G401.6 (cell line): ENCODE results near the gene EMD.

Experiments
- FAIRE-seq: peaks from 2 replicates; lab custom pipeline; 2012; peaks lifted over from hg19 to GRCh38; lab: Jason Lieb, UNC

Gene EMD

DNA sequence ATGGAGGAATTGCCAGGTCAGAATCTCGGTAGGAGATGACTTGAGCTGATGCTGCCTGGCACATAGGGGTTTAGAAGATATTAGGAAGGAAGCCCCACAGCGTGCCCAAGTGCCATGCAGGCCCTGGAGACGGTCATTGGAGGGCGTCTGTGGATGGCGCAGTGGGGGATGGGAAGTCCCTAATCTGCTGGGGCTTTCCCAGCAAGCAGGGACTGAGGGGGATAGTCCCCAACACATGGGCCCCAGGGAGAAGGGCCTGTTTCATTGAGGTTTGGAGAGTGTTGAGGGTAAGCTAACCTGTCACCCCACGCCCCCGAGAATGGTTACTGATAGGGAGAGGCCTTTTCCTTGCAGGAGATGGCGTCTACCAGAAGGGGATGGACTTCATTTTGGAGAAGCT is 40.1 kb downstream of the EMD start:
- no peak for FAIRE-seq

DNA sequence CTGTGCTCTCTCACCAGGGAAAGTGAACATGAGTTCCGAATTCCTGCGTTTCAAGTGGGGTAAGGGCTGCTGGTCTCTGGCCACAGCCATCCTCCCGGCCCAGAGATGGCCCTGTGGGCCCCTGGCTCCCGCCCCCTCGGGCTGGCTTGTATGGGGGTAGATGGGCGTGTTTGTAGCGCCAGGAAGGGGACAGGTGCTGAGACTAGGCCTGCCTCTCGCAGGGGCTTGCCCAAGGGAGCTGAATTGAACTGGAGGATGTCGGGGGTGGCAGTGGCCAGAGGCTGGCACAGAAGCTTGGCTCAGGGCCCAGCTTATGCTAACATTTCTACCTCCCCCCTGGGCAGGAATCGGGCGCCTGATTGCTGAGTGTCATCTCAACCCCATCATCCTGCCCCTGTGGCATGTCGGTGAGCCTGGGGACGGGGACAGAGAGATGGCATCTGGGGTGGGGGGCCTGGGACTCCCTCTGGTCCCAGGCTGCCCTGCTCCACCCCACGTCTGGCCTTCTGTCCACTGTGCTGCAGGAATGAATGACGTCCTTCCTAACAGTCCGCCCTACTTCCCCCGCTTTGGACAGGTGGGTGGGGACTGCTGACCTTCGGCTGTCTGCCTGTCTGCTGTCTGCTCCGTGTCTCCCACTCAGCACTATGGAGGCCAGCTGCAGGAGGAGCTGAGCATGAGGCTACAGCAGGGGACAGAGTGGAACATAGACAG is 40.8 kb downstream of the EMD start:
- FAIRE-seq: no peak

DNA sequence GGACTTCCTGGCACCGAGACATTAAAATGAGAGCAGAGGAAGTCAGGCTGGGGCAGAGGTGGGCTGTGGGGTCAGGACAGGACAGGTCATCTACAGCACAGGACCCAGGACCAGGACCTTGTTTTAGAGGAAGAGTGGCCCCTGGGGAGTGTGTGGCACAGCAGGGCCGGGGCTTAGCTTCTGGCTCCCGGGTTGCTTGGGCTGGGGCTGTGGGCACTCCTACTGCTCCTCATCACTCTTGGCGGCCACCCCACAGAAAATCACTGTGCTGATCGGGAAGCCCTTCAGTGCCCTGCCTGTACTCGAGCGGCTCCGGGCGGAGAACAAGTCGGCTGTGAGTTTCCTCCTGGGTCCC is 41.3 kb downstream of the EMD start:
- no peak for FAIRE-seq

DNA sequence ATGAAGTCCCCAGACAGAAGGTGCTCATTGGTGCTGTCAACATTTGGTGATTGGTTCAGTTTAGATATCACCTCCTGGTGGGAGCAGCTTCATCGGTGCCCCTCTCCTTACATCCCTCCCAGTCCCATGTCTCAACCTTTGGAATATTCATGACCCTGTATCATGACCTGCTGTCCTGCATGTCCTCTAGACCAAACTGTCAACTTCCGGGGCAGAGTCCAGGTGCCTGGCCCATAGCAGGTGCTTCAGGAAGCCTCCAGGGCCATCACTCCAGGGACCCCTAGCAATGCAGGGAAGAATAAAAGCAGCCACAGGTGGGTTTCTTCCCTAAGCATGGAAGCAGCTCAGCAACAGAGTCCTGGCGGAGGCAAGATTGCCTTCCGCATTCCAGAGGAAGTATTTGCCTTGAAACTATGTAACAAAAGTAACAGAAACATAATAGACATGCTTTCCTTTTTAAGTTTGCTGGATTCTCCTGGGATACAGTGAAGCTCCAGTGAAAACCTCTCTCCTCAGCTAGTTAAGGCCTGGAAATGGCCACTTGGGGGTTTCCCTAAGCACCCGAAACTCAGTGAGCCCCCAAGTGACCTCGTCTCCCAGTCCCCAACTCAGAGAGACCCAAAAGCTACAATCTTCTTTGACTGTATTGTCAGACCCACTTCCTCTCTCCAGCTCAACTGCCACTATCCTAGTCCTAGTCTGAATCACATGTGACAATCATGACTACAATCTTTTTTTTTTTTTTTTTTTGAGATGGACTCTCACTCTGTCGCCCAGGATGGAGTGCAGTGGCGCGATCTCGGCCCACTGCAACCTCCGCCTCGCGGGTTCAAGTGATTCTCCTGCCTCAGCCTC is 48.0 kb downstream of the EMD start:
- no peak for FAIRE-seq

DNA sequence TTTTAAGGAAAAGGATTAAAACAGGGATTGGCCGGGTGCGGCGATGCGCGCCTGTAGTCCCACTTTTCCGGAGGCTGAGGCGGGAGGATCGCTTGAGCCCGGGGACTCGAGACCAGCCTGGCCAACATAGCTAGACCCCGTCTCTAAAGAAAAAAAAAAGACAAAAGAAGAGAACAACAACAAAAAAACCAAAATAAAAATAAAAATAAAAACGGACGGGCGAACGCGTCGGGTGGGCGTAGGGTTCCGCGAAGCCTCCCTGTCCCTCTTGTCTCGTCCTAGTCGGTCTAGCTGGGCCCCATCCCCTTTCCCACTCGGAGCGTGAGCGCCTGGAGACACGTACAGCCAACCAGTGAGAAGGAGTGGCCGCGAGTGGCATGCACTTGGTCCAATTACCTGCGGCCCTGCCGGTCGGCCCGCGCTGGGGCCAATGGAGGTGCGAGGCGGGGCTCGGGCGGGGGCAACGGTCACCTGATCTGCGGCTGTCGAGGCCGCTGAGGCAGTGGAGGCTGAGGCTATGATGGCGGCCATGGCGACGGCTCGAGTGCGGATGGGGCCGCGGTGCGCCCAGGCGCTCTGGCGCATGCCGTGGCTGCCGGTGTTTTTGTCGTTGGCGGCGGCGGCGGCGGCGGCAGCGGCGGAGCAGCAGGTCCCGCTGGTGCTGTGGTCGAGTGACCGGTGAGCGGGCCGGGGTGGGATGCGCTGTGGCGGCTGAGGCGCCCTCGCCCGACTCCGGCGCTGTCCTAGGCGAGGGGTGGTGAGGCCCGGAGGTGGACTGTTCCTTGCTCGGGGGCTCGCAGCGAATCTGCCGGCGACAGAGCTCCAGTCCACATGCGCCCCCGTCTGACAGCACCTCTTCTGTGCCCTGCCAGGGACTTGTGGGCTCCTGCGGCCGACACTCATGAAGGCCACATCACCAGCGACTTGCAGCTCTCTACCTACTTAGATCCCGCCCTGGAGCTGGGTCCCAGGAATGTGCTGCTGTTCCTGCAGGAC is 49.4 kb downstream of the EMD start, which contains the start of gene ATP6AP1:
ATP6AP1 (plus strand) TSS at position 502 of the 996 bp plus-strand sequence; CDS start at position 518, 16 bp downstream.
- FAIRE-seq: peak; percentile 93

DNA sequence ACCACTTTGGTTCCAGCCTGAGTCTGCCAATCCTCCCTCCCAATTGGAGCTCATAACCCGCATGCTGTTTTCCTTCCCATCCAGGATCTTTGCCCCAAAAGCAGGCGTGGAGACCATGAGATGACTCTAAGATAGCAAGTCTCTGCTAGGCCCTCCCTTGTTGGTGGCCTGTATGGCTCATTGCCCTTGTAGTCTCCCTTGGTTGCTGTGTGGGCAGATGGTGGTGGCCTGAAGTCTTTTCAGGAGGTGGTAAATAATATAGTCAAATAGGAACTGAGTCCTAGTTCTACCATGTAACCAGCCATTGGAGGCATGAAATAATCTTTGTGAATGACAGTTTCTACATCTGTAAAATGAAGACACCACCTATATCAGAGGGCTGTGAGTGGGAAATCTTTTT is 50.6 kb downstream of the EMD start:
- FAIRE-seq: no peak

DNA sequence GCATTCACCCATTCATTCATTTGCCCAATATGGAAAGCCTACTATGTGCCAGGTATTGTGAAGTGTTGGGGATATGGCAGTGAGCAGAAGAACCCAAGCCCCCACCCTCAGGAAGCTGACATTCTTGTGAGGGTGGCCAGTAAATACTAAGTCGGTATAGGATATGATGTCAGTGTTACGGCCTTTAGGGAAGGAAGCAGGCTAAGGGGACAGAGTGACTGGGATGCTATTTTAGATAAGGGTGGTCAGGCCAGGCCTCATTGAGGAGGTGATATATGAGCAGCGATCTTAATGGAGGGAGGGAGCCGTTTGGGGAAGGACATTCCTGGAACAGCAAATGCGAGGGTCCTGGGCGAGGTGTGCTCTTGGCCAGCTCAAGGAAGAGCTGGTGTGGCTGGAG is 51.4 kb downstream of the EMD start:
- no peak for FAIRE-seq

DNA sequence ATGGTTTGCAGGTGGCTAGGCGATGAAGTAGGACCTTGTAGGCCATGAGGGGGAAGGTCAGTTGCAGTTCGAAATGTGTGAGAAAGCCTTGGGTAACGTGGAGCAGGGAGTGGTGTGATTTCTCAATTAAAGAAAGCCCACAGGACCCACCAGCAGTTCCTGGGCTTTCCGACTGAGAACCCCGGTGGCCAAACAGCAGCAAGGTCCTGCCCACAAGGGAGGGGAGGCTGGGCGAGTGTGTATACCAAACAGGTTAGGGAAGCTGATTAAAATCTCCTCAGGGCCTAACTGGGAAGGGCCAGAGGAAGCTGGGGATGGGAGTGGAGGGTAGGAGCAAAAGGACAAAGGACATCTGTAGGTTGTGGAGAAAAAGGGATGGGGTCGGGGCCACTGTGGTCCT is 51.8 kb downstream of the EMD start:
- FAIRE-seq: no peak
